ENCODE measurements around the gene BGLAP. TPM values are rescaled to one million over a fixed set of nuclear protein-coding genes. Genes with fewer than 3 reads are reported as not detected.

Gene BGLAP
- total RNA-seq, 1 experiment from 2014 or later = 1.4 TPM

- DNase-seq (ENCODE audit: low read depth, low spot score) (no peak), ATAC-seq (no peak)
- Histone ChIP-seq H3K9me2 (ENCODE audit: insufficient read depth) (no peaks in the 10 kb centered on the region), H3K79me2 (ENCODE audit: insufficient read depth, low read length) (peaks cover 26% of the 10 kb centered on the region), H3K9ac (ENCODE audit: low read length) (no peak overlapping the region), H4K20me1 (ENCODE audit: insufficient read depth) (no peaks in the 10 kb centered on the region), H3K4me3 (replicated peaks in 1 of 2; ENCODE audit: low read depth in 1 of 2, low read length in 2 of 2) (no peak overlapping the region), H2AFZ (ENCODE audit: low read depth, low read length, poor library complexity, severe bottlenecking) (no peak overlapping the region), H3K4me2 (ENCODE audit: low read length) (no peak overlapping the region), H3K4me1 (ENCODE audit: control insufficient read depth in 1 of 2, insufficient read depth in 2 of 2, low read length in 2 of 2) (peaks cover 10 to 21% of the 10 kb centered on the region in 2 experiments), H3K36me3 (ENCODE audit: control insufficient read depth in 1 of 2, insufficient read depth in 2 of 2, low read length in 2 of 2) (peaks cover 0 to 3% of the 10 kb centered on the region in 2 experiments; a peak in 1 of 4 replicates), H3K9me3 (ENCODE audit: control insufficient read depth in 1 of 2, insufficient read depth in 1 of 2, low read depth in 1 of 2, low read length in 2 of 2) (no peaks in the 10 kb centered on the region), H3K27me3 (ENCODE audit: insufficient read depth, low read length) (no peaks in the 10 kb centered on the region), H3K27ac (ENCODE audit: low read depth, low read length) (no peak overlapping the region)
- no TSS peak for BruUV-seq (replicated peaks)
- TF ChIP-seq FOSL1 (IDR thresholded peaks at IDR 0.05; ENCODE audit: low read depth) = no peak
- no peak for TF ChIP-seq SRF (IDR thresholded peaks at IDR 0.05; ENCODE audit: low read depth)
- no peak for TF ChIP-seq CBX3 (IDR thresholded peaks at IDR 0.05; ENCODE audit: low read depth)
- POLR2A ChIA-PET = interaction anchor here (2.6 kb wide), 1 partner anchor 12 kb away, joined by 21 read pairs; no protein-coding TSS in a partner anchor
- RAD21 ChIA-PET (ENCODE audit: low non-redundant PET in 1 of 2, low total read pairs in 2 of 2, uncharacterized antibody in 2 of 2, unreplicated experiment in 2 of 2) = no interaction called here
- CTCF ChIA-PET = interaction anchor here (0.8 kb wide), 1 partner anchor 14 kb away, joined by 3 read pairs; no protein-coding TSS in a partner anchor
- intact Hi-C loops (cut with micrococcal nuclease) = no loop called here
Measured at GRCh38 chr1:156211243-156211642, 30.7 kb upstream of the BGLAP start.

DNA sequence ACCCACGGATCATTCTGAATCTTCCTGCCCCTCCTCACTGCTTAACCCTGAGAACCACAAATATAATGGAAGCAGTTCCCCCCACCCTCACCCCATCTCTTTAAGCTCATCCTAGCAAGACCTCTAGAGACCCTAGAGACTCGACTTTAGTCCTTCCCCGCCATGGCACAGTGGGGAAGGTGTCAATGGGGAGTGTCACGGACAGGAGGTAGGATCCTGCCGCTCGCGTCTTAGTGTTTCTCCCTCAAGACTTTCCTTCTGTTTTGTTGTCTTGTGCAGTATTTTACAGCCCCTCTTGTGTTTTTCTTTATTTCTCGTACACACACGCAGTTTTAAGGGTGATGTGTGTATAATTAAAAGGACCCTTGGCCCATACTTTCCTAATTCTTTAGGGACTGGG, 29.9 kb upstream of the BGLAP start:
- Histone ChIP-seq H3K9me2 (ENCODE audit: insufficient read depth) (no peaks in the 10 kb centered on the region), H2AFZ (ENCODE audit: low read depth, low read length, poor library complexity, severe bottlenecking) (no peak overlapping the region), H3K4me3 (replicated peaks in 1 of 2; ENCODE audit: low read depth in 1 of 2, low read length in 2 of 2) (peak overlapping the region; percentile 85 to 96), H3K4me2 (ENCODE audit: low read length) (peak overlapping the region; percentile 99), H3K79me2 (ENCODE audit: insufficient read depth, low read length) (peaks cover 22% of the 10 kb centered on the region), H3K9ac (ENCODE audit: low read length) (peak overlapping the region; percentile 94), H3K27me3 (ENCODE audit: insufficient read depth, low read length) (no peaks in the 10 kb centered on the region), H3K27ac (ENCODE audit: low read depth, low read length) (peak overlapping the region; percentile 75; the same call in 1 of the 2 replicates), H4K20me1 (ENCODE audit: insufficient read depth) (no peaks in the 10 kb centered on the region), H3K4me1 (ENCODE audit: control insufficient read depth in 1 of 2, insufficient read depth in 2 of 2, low read length in 2 of 2) (peaks cover 10 to 21% of the 10 kb centered on the region in 2 experiments), H3K36me3 (ENCODE audit: control insufficient read depth in 1 of 2, insufficient read depth in 2 of 2, low read length in 2 of 2) (peaks cover 0 to 3% of the 10 kb centered on the region in 2 experiments; a peak in 1 of 4 replicates), H3K9me3 (ENCODE audit: control insufficient read depth in 1 of 2, insufficient read depth in 1 of 2, low read depth in 1 of 2, low read length in 2 of 2) (no peaks in the 10 kb centered on the region)
- CTCF ChIA-PET = interaction anchor here (0.8 to 3.1 kb wide), 5 partner anchors 12 to 115 kb away, joined by 3 to 45 read pairs (median 3); no protein-coding TSS in a partner anchor
- POLR2A ChIA-PET = interaction anchor here (1.0 to 2.6 kb wide), 6 partner anchors 12 to 320 kb away, joined by 3 to 25 read pairs (median 12); partner anchors contain the start of gene SLC25A44
- ATAC-seq (no peak), DNase-seq (ENCODE audit: low read depth, low spot score) (no peak)
- RAD21 ChIA-PET (ENCODE audit: low non-redundant PET in 1 of 2, low total read pairs in 2 of 2, uncharacterized antibody in 2 of 2, unreplicated experiment in 2 of 2) = interaction anchor here in 1 of 2 experiments (0.6 kb wide), 1 partner anchor 249 kb away, joined by 3 read pairs; no protein-coding TSS in a partner anchor
- intact Hi-C loops (cut with micrococcal nuclease) = no loop called here
- BruUV-seq (replicated peaks) = no TSS peak
- TF ChIP-seq, protein P1, sequence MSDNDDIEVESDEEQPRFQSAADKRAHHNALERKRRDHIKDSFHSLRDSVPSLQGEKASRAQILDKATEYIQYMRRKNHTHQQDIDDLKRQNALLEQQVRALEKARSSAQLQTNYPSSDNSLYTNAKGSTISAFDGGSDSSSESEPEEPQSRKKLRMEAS (IDR thresholded peaks at IDR 0.05) = no peak
- TF ChIP-seq ZNF274 (IDR thresholded peaks at IDR 0.05; ENCODE audit: low read depth, low read length) (no peak), FOSL1 (IDR thresholded peaks at IDR 0.05; ENCODE audit: low read depth) (no peak), SP1 (IDR thresholded peaks at IDR 0.05; ENCODE audit: low read depth) (no peak), YY1 (IDR thresholded peaks at IDR 0.05; ENCODE audit: extremely low read depth, insufficient replicate concordance, low read depth, low read length) (no peak), EZH2 (IDR thresholded peaks at IDR 0.05) (no peak), JUND (IDR thresholded peaks at IDR 0.05) (no peak), CEBPB (IDR thresholded peaks at IDR 0.05; ENCODE audit: low read depth) (no peak), CBX3 (IDR thresholded peaks at IDR 0.05; ENCODE audit: low read depth) (no peak), SRF (IDR thresholded peaks at IDR 0.05; ENCODE audit: low read depth) (no peak), TCF7L2 (IDR thresholded peaks at IDR 0.05; ENCODE audit: borderline replicate concordance, extremely low read depth, insufficient read depth, insufficient read length) (no peak), ATF3 (IDR thresholded peaks at IDR 0.05) (no peak), ELF1 (IDR thresholded peaks at IDR 0.05; ENCODE audit: borderline replicate concordance, low read depth) (no peak), POLR2AphosphoS5 (IDR thresholded peaks at IDR 0.05; ENCODE audit: low read depth, low read length) (no peak)
- TF ChIP-seq, protein P2, sequence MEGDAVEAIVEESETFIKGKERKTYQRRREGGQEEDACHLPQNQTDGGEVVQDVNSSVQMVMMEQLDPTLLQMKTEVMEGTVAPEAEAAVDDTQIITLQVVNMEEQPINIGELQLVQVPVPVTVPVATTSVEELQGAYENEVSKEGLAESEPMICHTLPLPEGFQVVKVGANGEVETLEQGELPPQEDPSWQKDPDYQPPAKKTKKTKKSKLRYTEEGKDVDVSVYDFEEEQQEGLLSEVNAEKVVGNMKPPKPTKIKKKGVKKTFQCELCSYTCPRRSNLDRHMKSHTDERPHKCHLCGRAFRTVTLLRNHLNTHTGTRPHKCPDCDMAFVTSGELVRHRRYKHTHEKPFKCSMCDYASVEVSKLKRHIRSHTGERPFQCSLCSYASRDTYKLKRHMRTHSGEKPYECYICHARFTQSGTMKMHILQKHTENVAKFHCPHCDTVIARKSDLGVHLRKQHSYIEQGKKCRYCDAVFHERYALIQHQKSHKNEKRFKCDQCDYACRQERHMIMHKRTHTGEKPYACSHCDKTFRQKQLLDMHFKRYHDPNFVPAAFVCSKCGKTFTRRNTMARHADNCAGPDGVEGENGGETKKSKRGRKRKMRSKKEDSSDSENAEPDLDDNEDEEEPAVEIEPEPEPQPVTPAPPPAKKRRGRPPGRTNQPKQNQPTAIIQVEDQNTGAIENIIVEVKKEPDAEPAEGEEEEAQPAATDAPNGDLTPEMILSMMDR (IDR thresholded peaks at IDR 0.05 in 2 of 3, conservative IDR thresholded peaks at IDR 0.05 in 1 of 3; ENCODE audit: borderline replicate concordance in 1 of 3, insufficient read depth in 1 of 3, low read depth in 2 of 3, low read length in 2 of 3) = no peak
